GM23248 (cell line): ENCODE measurements around the gene MGP.

Source experiments
- EZH2 ChIP-seq: fragments of 200-600 bp; sonication (generic); IDR thresholded peaks from 2 replicates; pipeline ENCODE4 v1.6.1; 2018; ENCODE audit warnings: antibody characterized with exemption, mild to moderate bottlenecking; ENCODE audit not compliant: insufficient read depth, poor library complexity, severe bottlenecking
- EZH2phosphoT487 ChIP-seq: fragments of 200-600 bp; sonication (generic); IDR thresholded peaks from 2 replicates; pipeline ENCODE4 v1.6.1; 2018; ENCODE audit warnings: antibody characterized with exemption, moderate library complexity, mild to moderate bottlenecking, low read depth; ENCODE audit not compliant: insufficient read depth

DNA sequence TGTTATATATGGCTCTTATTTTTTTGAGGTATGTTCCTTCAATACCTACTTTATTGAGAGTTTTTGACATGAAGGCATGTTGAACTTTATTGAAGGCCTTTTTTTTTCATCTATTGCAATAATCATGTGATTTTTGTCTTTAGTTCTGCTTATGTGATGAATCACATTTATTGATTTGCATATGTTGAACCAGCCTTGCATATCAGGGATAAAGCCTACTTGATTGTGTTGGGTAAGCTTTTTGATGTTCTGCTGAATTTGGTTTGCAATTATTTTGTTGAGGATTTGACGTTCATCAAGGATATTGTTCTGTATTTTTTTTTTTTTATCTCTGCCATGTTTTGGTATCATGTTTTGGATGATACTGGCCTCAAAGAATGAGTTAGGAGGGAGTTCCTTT is 27.1 kb downstream of the MGP start:
- no peak for TF ChIP-seq EZH2
- no peak for TF ChIP-seq EZH2phosphoT487
